Measurements from ENCODE around the gene POLR2L. TPM values are rescaled to one million over a fixed set of nuclear protein-coding genes. Genes with fewer than 3 reads are reported as not detected.

The POLR2L gene
- total RNA-seq, 1 experiment from 2014 or later, result 211 TPM

GRCh38 chr11:843086-843734 lies 881 bp upstream of the POLR2L start:
- peak overlapping the region; percentile 97 for H3K27ac ChIP-seq (ENCODE audit: low read depth, low read length)
- H3K9ac ChIP-seq (ENCODE audit: low read length), result peak overlapping the region; percentile 99
- ChIA-PET CTCF (interaction anchor here (1.2 to 1.3 kb wide), 2 partner anchors 8 to 13 kb away, joined by 5 to 7 read pairs; no protein-coding TSS in a partner anchor), RAD21 (ENCODE audit: low non-redundant PET in 1 of 2, low total read pairs in 2 of 2, uncharacterized antibody in 2 of 2, unreplicated experiment in 2 of 2) (no interaction called here), POLR2A (interaction anchor here (0.7 to 2.5 kb wide), 6 partner anchors 9 to 230 kb away, joined by 3 to 14 read pairs (median 4); partner anchors contain the start of gene PNPLA2)
- H4K20me1 ChIP-seq (ENCODE audit: insufficient read depth), result peaks cover 17% of the 10 kb centered on the region; the same call in 1 of the 2 replicates
- H3K9me3 ChIP-seq (ENCODE audit: control insufficient read depth in 1 of 2, insufficient read depth in 1 of 2, low read depth in 1 of 2, low read length in 2 of 2), result no peaks in the 10 kb centered on the region
- peaks cover 0 to 23% of the 10 kb centered on the region in 2 experiments; a peak in 2 of 4 replicates for H3K36me3 ChIP-seq (ENCODE audit: control insufficient read depth in 1 of 2, insufficient read depth in 2 of 2, low read length in 2 of 2)
- intact Hi-C loops (cut with micrococcal nuclease), result loop anchor here (5.0 kb wide), 1 partner anchor 36 kb away; the partner anchor contains the start of genes PIDD1 and RPLP2
- no peak overlapping the region for H2AFZ ChIP-seq (ENCODE audit: low read depth, low read length, poor library complexity, severe bottlenecking)
- TF ChIP-seq EGR1 (IDR thresholded peaks at IDR 0.05; ENCODE audit: low read depth) (no peak), CTCF (IDR thresholded peaks at IDR 0.05 in 2 of 3, conservative IDR thresholded peaks at IDR 0.05 in 1 of 3; ENCODE audit: borderline replicate concordance in 1 of 3, insufficient read depth in 1 of 3, low read depth in 2 of 3, low read length in 2 of 3) (0 out of 6 replicates have a peak, but pooled peaks of 1 of the 3 experiments have one; percentile 5)
- BruUV-seq (replicated peaks), result no TSS peak
- peak overlapping the region; percentile 66 to 98 for H3K4me3 ChIP-seq (replicated peaks in 1 of 2; ENCODE audit: low read depth in 1 of 2, low read length in 2 of 2)
- DNase-seq (ENCODE audit: low read depth, low spot score), result no peak
- peaks cover 39 to 65% of the 10 kb centered on the region in 2 experiments for H3K4me1 ChIP-seq (ENCODE audit: control insufficient read depth in 1 of 2, insufficient read depth in 2 of 2, low read length in 2 of 2)
- peaks cover 54% of the 10 kb centered on the region for H3K79me2 ChIP-seq (ENCODE audit: insufficient read depth, low read length)
- H3K4me2 ChIP-seq (ENCODE audit: low read length), result peak overlapping the region; percentile 92
- H3K9me2 ChIP-seq (ENCODE audit: insufficient read depth), result no peaks in the 10 kb centered on the region
- ATAC-seq, result peak; percentile 0; the same call in 1 of the 2 replicates
- H3K27me3 ChIP-seq (ENCODE audit: insufficient read depth, low read length), result no peaks in the 10 kb centered on the region

GRCh38 chr11:841981-842369 lies 354 bp downstream of the POLR2L start:
- H3K4me1 ChIP-seq (ENCODE audit: control insufficient read depth in 1 of 2, insufficient read depth in 2 of 2, low read length in 2 of 2), result peaks cover 42 to 76% of the 10 kb centered on the region in 2 experiments
- H3K9me2 ChIP-seq (ENCODE audit: insufficient read depth), result no peaks in the 10 kb centered on the region
- peaks cover 17% of the 10 kb centered on the region; the same call in 1 of the 2 replicates for H4K20me1 ChIP-seq (ENCODE audit: insufficient read depth)
- DNase-seq (ENCODE audit: low read depth, low spot score) (no peak), ATAC-seq (peak; percentile 0; the same call in 1 of the 2 replicates)
- H3K27me3 ChIP-seq (ENCODE audit: insufficient read depth, low read length), result no peaks in the 10 kb centered on the region
- H3K36me3 ChIP-seq (ENCODE audit: control insufficient read depth in 1 of 2, insufficient read depth in 2 of 2, low read length in 2 of 2), result peaks cover 3 to 35% of the 10 kb centered on the region in 2 experiments; a peak in 3 of 4 replicates
- H3K4me2 ChIP-seq (ENCODE audit: low read length), result peak overlapping the region; percentile 92
- no peak overlapping the region for H2AFZ ChIP-seq (ENCODE audit: low read depth, low read length, poor library complexity, severe bottlenecking)
- intact Hi-C loops (cut with micrococcal nuclease), result loop anchor here (5.0 kb wide), 1 partner anchor 35 kb away; the partner anchor contains the start of genes PIDD1 and RPLP2
- POLR2A ChIA-PET, result interaction anchor here (1.2 to 1.3 kb wide), 2 partner anchors 11 to 22 kb away, joined by 3 to 6 read pairs; no protein-coding TSS in a partner anchor
- H3K9me3 ChIP-seq (ENCODE audit: control insufficient read depth in 1 of 2, insufficient read depth in 1 of 2, low read depth in 1 of 2, low read length in 2 of 2), result no peaks in the 10 kb centered on the region
- H3K27ac ChIP-seq (ENCODE audit: low read depth, low read length), result peak overlapping the region; percentile 97
- peak overlapping the region; percentile 66 to 98 for H3K4me3 ChIP-seq (replicated peaks in 1 of 2; ENCODE audit: low read depth in 1 of 2, low read length in 2 of 2)
- CTCF ChIA-PET, result no interaction called here
- BruUV-seq (replicated peaks), result no TSS peak
- peaks cover 62% of the 10 kb centered on the region for H3K79me2 ChIP-seq (ENCODE audit: insufficient read depth, low read length)
- RAD21 ChIA-PET (ENCODE audit: low non-redundant PET in 1 of 2, low total read pairs in 2 of 2, uncharacterized antibody in 2 of 2, unreplicated experiment in 2 of 2), result no interaction called here
- H3K9ac ChIP-seq (ENCODE audit: low read length), result peak overlapping the region; percentile 99
- TF ChIP-seq EZH2 (IDR thresholded peaks at IDR 0.05), result no peak
- TF ChIP-seq RAD21 (IDR thresholded peaks at IDR 0.05; ENCODE audit: low read depth), result no peak
- TF ChIP-seq CTCF (IDR thresholded peaks at IDR 0.05 in 2 of 3, conservative IDR thresholded peaks at IDR 0.05 in 1 of 3; ENCODE audit: borderline replicate concordance in 1 of 3, insufficient read depth in 1 of 3, low read depth in 2 of 3, low read length in 2 of 3), result no peak
- no peak for TF ChIP-seq EGR1 (IDR thresholded peaks at IDR 0.05; ENCODE audit: low read depth)
- TF ChIP-seq ZBTB33 (IDR thresholded peaks at IDR 0.05; ENCODE audit: extremely low read depth, insufficient replicate concordance, low read length), result no peak
- TF ChIP-seq ZNF274 (IDR thresholded peaks at IDR 0.05; ENCODE audit: low read depth, low read length), result no peak
- no peak for TF ChIP-seq ELF1 (IDR thresholded peaks at IDR 0.05; ENCODE audit: borderline replicate concordance, low read depth)
- no peak for TF ChIP-seq ATF3 (IDR thresholded peaks at IDR 0.05)
- TF ChIP-seq SIN3A (IDR thresholded peaks at IDR 0.05; ENCODE audit: low read depth), result no peak
